Subcutaneous adipose tissue (tissue), 4 donors: Measurements from ENCODE around the gene HYAL3. TPM values are rescaled to one million over a fixed set of nuclear protein-coding genes. Genes with fewer than 3 reads are reported as not detected.

ENCODE experiments used
- total RNA-seq, 4 donors: library from RNA; depleted of rRNA; stranded (reverse); fragments of >200 nt; gene quantifications; one replicate each; pipeline ENCODE4 v1.1.0, GENCODE V29; 2016
- TF ChIP-seq, protein P1 (sequence below): fragments of 450-650 bp; IDR thresholded peaks from one replicate; pipeline ENCODE4 v1.5.1; 2016; ENCODE audit warnings: low read depth, mild to moderate bottlenecking, control low read depth, antibody characterized with exemption, moderate library complexity

Gene HYAL3
- total RNA-seq, 4 donors from 2014 or later, result 1.5 to 5.1 (median 3.4) TPM

DNA sequence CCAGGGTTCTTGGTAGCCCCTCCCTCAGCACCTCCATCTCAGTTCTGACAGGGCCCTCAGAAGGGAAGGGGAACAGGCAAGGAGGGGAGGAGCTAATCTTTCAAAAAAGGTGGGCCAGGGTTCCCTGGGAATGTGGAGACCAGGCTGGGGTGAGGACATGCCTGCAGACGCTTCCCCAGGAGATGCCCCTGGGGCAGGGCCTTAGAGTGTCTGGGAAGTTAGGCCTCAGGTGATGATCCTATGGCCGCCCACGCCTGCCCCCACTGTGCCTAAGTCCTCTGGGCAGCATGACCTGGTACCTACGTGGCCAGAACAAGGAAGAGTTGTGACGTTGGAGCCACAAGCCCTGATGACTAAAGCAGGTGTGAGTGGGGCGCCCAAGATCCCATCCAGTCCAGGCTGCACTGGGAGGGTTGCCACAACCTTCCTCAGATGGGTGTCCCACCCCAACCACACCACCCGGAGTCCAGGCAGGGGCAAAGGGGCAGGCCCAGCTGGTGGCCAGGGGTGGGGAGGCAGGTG lies 34.2 kb downstream of the HYAL3 start:
- TF ChIP-seq, protein P1, sequence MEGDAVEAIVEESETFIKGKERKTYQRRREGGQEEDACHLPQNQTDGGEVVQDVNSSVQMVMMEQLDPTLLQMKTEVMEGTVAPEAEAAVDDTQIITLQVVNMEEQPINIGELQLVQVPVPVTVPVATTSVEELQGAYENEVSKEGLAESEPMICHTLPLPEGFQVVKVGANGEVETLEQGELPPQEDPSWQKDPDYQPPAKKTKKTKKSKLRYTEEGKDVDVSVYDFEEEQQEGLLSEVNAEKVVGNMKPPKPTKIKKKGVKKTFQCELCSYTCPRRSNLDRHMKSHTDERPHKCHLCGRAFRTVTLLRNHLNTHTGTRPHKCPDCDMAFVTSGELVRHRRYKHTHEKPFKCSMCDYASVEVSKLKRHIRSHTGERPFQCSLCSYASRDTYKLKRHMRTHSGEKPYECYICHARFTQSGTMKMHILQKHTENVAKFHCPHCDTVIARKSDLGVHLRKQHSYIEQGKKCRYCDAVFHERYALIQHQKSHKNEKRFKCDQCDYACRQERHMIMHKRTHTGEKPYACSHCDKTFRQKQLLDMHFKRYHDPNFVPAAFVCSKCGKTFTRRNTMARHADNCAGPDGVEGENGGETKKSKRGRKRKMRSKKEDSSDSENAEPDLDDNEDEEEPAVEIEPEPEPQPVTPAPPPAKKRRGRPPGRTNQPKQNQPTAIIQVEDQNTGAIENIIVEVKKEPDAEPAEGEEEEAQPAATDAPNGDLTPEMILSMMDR, result no peak

DNA sequence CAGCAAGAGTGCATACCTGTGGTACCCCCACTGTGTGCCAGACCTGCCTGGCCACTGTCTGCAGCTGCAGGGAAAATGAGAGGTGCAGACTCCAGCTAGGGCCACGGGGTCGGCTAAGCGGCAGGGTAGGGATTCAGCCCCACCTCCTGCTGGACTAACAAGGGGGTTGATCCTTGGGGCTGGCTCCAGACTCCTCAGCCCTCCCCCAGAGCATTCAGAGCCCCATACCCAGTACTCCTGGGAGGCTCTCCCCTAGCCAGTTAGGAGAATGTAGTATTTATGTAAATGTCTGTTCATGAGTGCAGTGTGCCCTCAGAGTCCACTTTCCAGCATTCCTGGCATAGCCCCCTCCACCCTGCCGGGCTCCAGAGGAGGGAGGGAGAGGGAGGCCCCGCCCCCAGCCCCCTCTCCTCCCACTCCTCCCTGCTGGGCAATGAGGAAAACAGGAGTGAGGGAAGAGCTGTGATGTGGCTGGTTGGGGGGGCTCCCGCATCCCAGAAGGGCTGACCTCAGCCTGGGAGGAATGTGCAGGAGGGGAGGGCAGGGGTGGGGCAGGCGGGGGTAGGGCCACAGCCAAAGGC lies 34.7 kb downstream of the HYAL3 start:
- TF ChIP-seq, protein P1, result no peak

DNA sequence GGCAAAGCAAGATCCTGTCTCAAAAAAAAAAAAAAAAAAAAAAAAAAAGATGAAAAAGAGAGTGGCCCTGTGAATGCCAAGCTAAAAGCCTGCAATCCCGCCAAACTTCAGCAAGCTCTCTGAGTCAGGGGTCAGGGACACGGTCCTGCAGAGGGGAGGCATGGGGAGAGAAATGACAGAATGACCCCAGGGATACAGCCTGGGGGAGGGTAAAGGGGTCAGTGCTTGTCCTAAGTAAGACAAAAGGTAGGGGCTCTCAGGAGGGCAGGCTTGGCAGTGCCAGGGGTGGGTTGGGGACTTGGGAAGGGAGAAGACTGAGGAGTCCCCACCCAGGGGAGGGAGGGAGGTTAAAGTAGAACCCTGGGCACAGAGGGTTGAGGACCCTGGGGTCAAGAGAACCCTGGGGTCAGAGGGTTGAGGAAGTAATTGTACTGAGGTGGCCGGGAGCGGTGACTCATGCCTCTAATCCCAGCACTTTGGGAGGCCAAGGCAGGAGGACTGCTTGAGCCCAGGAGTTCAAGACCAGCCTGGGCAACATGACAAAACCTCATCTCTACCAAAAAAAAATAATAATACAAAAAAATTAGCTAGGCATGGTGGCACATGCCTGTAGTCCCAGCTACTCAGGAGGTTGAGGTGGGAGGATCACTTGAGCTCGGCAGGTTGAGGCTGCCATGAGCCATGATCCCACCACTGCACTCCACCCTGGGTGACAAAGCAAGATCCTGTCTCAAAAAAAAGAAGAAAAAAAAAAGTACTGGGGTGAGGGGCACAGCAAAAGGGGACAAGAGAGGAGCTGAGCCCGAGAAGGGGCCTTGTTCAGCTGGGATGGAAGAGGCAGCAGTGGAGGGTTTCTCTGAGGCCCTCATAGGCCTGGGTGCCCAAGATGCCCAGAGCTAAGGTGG lies 35.5 kb downstream of the HYAL3 start:
- TF ChIP-seq, protein P1, result no peak

DNA sequence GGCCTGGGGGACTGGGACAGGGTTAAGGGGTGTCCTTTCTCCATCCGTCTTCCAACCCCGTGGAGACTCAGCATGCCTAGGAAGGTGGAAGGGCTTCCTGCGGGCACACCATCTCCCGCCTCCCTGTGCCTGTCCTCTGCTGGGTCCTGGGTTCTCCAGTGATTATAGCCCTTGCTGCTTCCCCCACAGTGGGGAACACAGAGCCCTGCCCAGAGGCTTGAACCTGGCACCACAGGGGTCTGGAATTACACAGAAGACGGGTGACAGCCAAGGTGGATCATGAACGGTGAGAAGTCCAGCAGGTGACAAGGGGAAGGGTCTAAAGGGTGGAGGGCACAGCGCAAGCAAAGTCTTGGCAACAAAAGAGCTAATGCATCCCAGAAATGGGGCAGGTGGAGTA lies 36.4 kb downstream of the HYAL3 start:
- TF ChIP-seq, protein P1, result no peak

DNA sequence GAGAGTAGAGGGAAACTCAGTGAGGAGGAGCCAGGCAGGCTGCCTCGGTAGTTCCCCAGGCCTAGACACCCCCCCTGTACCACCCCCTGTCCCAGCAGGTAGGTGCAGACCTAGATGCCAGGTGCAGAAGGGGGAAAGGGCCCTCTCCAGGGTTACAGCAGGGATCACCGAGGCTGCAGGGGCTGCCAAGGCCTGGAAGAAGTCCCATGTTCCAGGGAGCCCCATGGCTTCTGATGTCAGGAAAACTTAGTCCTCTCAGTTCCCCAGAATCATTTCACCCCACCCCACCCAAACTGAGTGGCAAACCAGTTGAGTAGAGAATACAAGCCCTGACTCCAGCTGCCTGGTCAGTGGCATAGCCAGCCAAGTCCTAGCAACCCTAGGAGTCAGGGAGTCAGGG lies 37.7 kb downstream of the HYAL3 start:
- TF ChIP-seq, protein P1, result no peak

DNA sequence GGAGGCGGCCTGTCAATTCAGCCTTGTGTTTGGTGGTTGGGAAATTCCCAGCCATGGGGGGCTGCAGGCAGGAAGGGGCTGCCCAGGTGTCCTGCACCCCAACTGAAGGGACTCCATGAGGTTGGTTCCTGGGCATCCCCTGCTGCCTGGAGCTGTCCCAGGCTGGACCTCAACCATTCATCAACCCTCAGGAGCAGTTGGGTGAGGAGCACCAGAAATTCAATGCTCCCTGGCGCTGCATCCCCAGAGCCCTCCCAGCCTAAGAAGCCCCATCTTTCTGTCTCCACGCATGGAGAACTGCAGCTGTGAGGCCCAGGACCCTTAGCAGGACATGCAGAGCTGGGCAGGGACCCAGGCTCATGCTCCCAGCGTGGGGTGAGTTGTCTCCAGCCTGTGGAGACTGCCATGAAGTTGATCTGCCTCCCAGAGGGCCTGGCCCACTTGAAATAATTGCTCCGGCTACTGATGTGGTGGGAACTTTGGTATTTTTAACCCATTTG lies 38.2 kb downstream of the HYAL3 start:
- TF ChIP-seq, protein P1, result no peak
